HepG2 (cell line): Measurements from ENCODE around the gene HSP90AA1. TPM values are rescaled to one million over a fixed set of nuclear protein-coding genes. Genes with fewer than 3 reads are reported as not detected.

Experiments used
- FOXO1 ChIP-seq: sonication (generic); formaldehyde crosslinking; IDR thresholded peaks from 2 replicates; pipeline ENCODE4 v1.4.0; 2020; ENCODE audit warnings: missing genetic modification reagents
- HOXD1 ChIP-seq: sonication (generic); formaldehyde crosslinking; IDR thresholded peaks from 2 replicates; pipeline ENCODE4 v1.5.0; 2020; ENCODE audit warnings: missing genetic modification reagents
- KLF11 ChIP-seq: IDR thresholded peaks from 2 replicates; pipeline ENCODE4 v1.6.1; 2016; ENCODE audit warnings: missing compliant biosample characterization
- MAFG ChIP-seq: sonication (generic); formaldehyde crosslinking; IDR thresholded peaks from 2 replicates; pipeline ENCODE4 v1.5.1; 2020; ENCODE audit warnings: mild to moderate bottlenecking, missing genetic modification reagents
- MED1 ChIP-seq: sonication (generic); formaldehyde crosslinking; IDR thresholded peaks from 2 replicates; pipeline ENCODE4 v1.4.0; 2020; ENCODE audit warnings: missing genetic modification reagents
- MTF1 ChIP-seq: sonication (generic); formaldehyde crosslinking; IDR thresholded peaks from 2 replicates; pipeline ENCODE4 v1.5.0; 2020; ENCODE audit warnings: missing genetic modification reagents
- MZF1 ChIP-seq: sonication (generic); formaldehyde crosslinking; IDR thresholded peaks from 2 replicates; pipeline ENCODE4 v1.8.1; 2023; ENCODE audit warnings: mild to moderate bottlenecking, missing genetic modification reagents, borderline replicate concordance
- NFE2 ChIP-seq: sonication (generic); formaldehyde crosslinking; IDR thresholded peaks from 2 replicates; pipeline ENCODE4 v1.4.0; 2020; ENCODE audit warnings: missing genetic modification reagents
- PHF8 ChIP-seq: sonication (generic); formaldehyde crosslinking; IDR thresholded peaks from 2 replicates; pipeline ENCODE4 v1.5.0; 2020; ENCODE audit warnings: missing genetic modification reagents
- SOX6 ChIP-seq, 2 experiments: fragments of 450-650 bp in 1 of 2; sonication (generic) in 1 of 2; formaldehyde crosslinking in 1 of 2; IDR thresholded peaks; 2 replicates each; pipeline versions ENCODE4 v1.4.0 to v1.6.1; 2017 to 2020; ENCODE audit warnings: antibody characterized with exemption in 1 of 2, mild to moderate bottlenecking in 1 of 2, missing genetic modification reagents in 1 of 2
- ZFP36 ChIP-seq: fragments of 150-350 bp; IDR thresholded peaks from 2 replicates; pipeline ENCODE4 v1.6.1; 2018; ENCODE audit warnings: borderline replicate concordance, low read length, low read depth; ENCODE audit not compliant: partially characterized antibody
- ZNF34 ChIP-seq: sonication (generic); formaldehyde crosslinking; IDR thresholded peaks from 2 replicates; pipeline ENCODE4 v1.4.0; 2020; ENCODE audit warnings: mild to moderate bottlenecking, missing genetic modification reagents, borderline replicate concordance
- polyA plus RNA-seq, 8 experiments: library from polyadenylated mRNA; depleted of rRNA in 3 of 8; stranded (reverse) in 7 of 8; unstranded in 1 of 8; fragments of >200 nt; fragmentation: Illumina TruSeq in 4 of 8; extraction: Trizol in 4 of 8; gene quantifications; 2 replicates each; pipeline versions ENCODE4 v1.2.1 to v1.2.3, GENCODE V29; 2011 to 2016; ENCODE audit warnings: low read depth in 4 of 8, missing spikeins in 1 of 8, mixed read lengths in 1 of 8; ENCODE audit not compliant: insufficient read depth in 1 of 8
- total RNA-seq, 5 experiments: library from RNA; depleted of rRNA; stranded (reverse); fragments of >200 nt; fragmentation: Illumina TruSeq; extraction: Trizol; gene quantifications; 2 replicates each; pipeline ENCODE4 v1.2.3, GENCODE V29; 2016; ENCODE audit warnings: low read depth in 1 of 5
- TF ChIP-seq, protein P1 (sequence below): sonication (generic); formaldehyde crosslinking; IDR thresholded peaks from 2 replicates; pipeline ENCODE4 v1.4.0; 2020; ENCODE audit warnings: missing genetic modification reagents
- TF ChIP-seq, protein P2 (sequence below): sonication (generic); formaldehyde crosslinking; IDR thresholded peaks from 2 replicates; pipeline ENCODE4 v1.5.0; 2020; ENCODE audit warnings: missing genetic modification reagents, mild to moderate bottlenecking, borderline replicate concordance

The HSP90AA1 gene
- total and polyA plus RNA-seq, 2 of the 13 experiments (the other 11 are each of a cell fraction or from before 2014, with no cell fraction given) = 262 to 636 TPM

DNA sequence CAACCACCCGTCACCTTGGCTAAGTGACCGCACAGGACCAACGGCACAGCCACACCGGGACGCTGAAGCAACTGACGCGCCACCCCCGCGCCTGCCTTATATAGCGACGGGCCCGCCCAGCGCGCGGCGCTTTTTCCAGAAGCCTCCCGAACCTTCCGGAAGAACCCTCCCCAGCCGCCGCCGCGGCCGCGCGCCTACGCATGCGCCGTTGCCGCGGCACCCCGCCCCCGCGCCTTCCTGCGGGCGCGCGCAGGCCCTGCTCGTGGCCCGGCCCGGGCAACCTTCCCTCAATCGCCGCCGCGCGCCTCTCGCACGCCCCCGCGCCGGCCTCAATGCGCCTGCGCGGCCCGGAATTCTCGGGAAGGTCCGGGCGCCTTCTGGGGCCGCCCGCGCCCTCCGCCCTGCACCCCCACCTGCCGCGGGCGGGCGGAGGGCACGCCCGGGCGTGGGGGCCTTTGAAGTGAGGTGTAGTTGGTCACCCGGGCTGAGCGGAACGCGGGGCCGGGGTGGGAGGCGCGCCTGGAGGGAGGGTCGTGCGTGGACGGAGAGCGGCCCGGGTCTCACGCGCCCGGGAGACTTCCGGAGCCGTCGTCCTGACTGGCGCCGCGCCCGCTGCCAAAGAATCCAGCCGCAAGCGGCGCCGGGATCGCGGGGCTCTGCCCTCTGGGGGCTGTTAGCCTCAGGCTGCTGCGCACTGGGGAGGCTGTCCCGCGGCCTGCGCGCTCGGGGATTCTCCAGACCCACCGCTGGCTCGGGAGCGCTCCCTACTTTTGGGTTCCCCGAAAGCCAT is at the start of gene HSP90AA1 (continued):
- TF ChIP-seq, protein P1, sequence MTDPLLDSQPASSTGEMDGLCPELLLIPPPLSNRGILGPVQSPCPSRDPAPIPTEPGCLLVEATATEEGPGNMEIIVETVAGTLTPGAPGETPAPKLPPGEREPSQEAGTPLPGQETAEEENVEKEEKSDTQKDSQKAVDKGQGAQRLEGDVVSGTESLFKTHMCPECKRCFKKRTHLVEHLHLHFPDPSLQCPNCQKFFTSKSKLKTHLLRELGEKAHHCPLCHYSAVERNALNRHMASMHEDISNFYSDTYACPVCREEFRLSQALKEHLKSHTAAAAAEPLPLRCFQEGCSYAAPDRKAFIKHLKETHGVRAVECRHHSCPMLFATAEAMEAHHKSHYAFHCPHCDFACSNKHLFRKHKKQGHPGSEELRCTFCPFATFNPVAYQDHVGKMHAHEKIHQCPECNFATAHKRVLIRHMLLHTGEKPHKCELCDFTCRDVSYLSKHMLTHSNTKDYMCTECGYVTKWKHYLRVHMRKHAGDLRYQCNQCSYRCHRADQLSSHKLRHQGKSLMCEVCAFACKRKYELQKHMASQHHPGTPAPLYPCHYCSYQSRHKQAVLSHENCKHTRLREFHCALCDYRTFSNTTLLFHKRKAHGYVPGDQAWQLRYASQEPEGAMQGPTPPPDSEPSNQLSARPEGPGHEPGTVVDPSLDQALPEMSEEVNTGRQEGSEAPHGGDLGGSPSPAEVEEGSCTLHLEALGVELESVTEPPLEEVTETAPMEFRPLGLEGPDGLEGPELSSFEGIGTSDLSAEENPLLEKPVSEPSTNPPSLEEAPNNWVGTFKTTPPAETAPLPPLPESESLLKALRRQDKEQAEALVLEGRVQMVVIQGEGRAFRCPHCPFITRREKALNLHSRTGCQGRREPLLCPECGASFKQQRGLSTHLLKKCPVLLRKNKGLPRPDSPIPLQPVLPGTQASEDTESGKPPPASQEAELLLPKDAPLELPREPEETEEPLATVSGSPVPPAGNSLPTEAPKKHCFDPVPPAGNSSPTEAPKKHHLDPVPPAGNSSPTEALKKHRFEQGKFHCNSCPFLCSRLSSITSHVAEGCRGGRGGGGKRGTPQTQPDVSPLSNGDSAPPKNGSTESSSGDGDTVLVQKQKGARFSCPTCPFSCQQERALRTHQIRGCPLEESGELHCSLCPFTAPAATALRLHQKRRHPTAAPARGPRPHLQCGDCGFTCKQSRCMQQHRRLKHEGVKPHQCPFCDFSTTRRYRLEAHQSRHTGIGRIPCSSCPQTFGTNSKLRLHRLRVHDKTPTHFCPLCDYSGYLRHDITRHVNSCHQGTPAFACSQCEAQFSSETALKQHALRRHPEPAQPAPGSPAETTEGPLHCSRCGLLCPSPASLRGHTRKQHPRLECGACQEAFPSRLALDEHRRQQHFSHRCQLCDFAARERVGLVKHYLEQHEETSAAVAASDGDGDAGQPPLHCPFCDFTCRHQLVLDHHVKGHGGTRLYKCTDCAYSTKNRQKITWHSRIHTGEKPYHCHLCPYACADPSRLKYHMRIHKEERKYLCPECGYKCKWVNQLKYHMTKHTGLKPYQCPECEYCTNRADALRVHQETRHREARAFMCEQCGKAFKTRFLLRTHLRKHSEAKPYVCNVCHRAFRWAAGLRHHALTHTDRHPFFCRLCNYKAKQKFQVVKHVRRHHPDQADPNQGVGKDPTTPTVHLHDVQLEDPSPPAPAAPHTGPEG (CRISPR knock-in tag) = peak; percentile 96
- TF ChIP-seq MZF1 (CRISPR knock-in tag) = no peak
- TF ChIP-seq PHF8 (CRISPR knock-in tag) = peak; percentile 79
- TF ChIP-seq SOX6 (IDR thresholded peaks at IDR 0.05) = no peak
- 0 out of 2 replicates have a peak, but pooled peaks have one; percentile 8 for TF ChIP-seq SOX6 (CRISPR knock-in tag; IDR thresholded peaks at IDR 0.05)
- no peak for TF ChIP-seq ZFP36
- TF ChIP-seq FOXO1 (CRISPR knock-in tag) = peak; percentile 27; the same call in 1 of the 2 replicates
- TF ChIP-seq ZNF34 (CRISPR knock-in tag) = 0 out of 2 replicates have a peak, but pooled peaks have one; percentile 80
- TF ChIP-seq MAFG (CRISPR knock-in tag) = no peak
- TF ChIP-seq NFE2 = no peak
- peak; percentile 21; the same call in 1 of the 2 replicates for TF ChIP-seq HOXD1
- TF ChIP-seq, protein P2, sequence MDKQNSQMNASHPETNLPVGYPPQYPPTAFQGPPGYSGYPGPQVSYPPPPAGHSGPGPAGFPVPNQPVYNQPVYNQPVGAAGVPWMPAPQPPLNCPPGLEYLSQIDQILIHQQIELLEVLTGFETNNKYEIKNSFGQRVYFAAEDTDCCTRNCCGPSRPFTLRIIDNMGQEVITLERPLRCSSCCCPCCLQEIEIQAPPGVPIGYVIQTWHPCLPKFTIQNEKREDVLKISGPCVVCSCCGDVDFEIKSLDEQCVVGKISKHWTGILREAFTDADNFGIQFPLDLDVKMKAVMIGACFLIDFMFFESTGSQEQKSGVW (CRISPR knock-in tag) = no peak
- no peak for TF ChIP-seq KLF11
- no peak for TF ChIP-seq MED1 (CRISPR knock-in tag)
- no peak for TF ChIP-seq MTF1 (CRISPR knock-in tag)
